ENCODE measurements around the gene SLC9A9.

- TF ChIP-seq, protein P1, sequence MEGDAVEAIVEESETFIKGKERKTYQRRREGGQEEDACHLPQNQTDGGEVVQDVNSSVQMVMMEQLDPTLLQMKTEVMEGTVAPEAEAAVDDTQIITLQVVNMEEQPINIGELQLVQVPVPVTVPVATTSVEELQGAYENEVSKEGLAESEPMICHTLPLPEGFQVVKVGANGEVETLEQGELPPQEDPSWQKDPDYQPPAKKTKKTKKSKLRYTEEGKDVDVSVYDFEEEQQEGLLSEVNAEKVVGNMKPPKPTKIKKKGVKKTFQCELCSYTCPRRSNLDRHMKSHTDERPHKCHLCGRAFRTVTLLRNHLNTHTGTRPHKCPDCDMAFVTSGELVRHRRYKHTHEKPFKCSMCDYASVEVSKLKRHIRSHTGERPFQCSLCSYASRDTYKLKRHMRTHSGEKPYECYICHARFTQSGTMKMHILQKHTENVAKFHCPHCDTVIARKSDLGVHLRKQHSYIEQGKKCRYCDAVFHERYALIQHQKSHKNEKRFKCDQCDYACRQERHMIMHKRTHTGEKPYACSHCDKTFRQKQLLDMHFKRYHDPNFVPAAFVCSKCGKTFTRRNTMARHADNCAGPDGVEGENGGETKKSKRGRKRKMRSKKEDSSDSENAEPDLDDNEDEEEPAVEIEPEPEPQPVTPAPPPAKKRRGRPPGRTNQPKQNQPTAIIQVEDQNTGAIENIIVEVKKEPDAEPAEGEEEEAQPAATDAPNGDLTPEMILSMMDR (IDR thresholded peaks at IDR 0.05; ENCODE audit: insufficient read depth, low read length), result no peak
- TF ChIP-seq GABPA (IDR thresholded peaks at IDR 0.05; ENCODE audit: low read depth) (no peak), POLR2AphosphoS5 (IDR thresholded peaks at IDR 0.05; ENCODE audit: low read depth) (no peak)
These were observed 403.1 kb downstream of the SLC9A9 start for GRCh38 chr3:143445118-143445517.

Measured in HL-60 (cell line).